Hematopoietic multipotent progenitor cell treated with erythropoietin and hydrocortisone succinate and interleukin-3 and kit ligand, for 6 days (in vitro differentiated cells): ENCODE results near the gene NMNAT3.

Experiments used
- DNase-seq: peaks from one replicate; pipeline ENCODE4 v3.0.0-alpha.2; 2015

Gene NMNAT3

DNA sequence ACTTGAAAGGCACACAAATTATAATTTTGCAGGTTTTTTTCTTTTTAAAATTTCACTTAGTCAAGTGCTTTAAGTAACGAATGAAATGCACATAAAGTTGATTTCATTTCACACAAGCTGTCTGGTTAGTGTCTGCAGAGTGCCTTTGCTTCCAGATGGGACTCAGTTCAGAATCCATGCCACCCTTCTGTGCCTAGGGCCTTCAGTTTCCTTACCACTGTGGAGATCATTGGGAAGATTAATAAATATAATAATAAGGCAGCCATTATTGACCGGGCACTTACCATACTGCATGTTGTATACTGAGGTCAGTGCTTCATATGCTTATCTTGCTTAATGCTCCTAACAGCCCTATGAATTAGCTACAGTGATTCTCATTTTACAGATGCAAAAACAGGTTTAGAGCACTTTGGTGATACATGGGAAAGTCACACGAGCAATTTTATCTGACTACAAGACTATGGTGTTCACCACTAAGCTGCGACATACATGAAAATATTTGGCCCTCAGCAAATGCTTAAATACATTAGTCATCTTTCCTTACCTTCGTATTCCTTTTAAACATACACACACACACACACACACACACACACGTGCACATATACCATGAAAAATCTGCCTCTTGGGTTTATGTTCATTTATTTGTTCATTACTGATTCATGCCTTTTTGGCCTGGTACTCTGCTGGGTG is 3.1 kb downstream of the NMNAT3 start:
- DNase-seq: peak; percentile 33

GRCh38 chr3:139672884-139673283 is 4.9 kb downstream of the NMNAT3 start:
- DNase-seq: peak; percentile 18

GRCh38 chr3:139671863-139672646 is 5.7 kb downstream of the NMNAT3 start:
- no peak for DNase-seq

DNA sequence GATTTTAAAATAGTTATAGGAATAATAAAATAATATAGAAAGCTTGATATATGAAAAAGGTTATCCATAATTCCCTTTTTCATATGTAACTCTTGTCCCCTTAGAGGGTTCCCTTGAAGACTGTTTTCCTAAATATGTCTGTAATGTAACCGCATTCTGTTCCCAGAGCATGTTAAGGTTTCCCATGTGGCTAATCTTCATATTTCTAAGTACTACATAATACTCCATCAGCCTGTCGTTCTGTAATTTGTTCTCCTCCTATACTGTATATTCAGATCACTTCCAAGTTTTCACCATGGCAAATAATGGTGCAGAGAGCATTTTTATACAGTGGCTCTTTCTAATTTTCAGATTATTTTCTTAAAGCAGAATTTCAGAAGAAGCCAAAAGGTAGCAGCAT is 6.7 kb downstream of the NMNAT3 start:
- no peak for DNase-seq

- DNase-seq: no peak
Observed at GRCh38 chr3:139670196-139670595, 7.6 kb downstream of the NMNAT3 start.

GRCh38 chr3:139668332-139668731 is 9.4 kb downstream of the NMNAT3 start:
- DNase-seq: no peak

DNA sequence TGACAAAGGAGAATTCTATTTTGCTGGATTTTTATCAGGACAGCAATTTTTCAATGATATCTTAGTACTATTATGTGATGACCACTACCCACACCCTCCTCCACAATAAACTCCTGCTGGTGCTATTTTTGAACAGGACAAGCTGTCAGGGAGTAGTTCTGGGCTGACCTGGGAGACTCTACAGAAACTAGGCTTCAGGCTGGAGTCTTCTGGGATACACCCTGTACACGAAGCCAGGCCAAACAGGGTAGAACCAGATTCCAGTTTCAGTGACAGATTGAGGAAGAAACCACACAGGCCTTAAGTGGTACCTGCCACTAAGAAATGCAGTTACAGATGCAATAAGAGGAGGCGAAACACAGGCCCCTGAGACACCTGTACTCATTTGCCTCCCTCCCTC is 12.8 kb downstream of the NMNAT3 start:
- DNase-seq: no peak

- DNase-seq: no peak
Observed at GRCh38 chr3:139660269-139660668, 17.5 kb downstream of the NMNAT3 start.

GRCh38 chr3:139659511-139659910 is 18.3 kb downstream of the NMNAT3 start:
- no peak for DNase-seq

DNA sequence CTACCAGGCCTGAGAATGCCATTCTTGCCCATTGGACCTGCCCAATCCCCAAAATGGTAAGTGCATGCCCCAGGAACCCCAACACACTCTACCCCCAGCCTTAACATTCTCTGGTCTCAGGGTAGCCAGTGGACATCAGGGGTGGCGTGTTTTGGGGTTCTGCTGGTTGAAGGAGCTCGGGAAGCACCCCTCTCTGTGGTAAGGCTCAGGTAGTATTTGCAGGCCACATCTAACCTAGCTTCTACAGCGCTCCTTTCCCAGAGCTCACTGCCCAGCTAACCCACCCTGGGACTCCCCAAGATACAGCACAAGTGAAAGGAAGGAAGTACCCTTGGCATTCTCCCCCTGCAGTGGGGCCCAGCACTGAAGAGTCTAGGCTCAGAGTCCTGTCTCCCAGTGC is 19.8 kb downstream of the NMNAT3 start:
- DNase-seq: no peak

- no peak for DNase-seq
Observed at GRCh38 chr3:139657434-139657833, 20.3 kb downstream of the NMNAT3 start.

- DNase-seq: no peak
Observed at GRCh38 chr3:139655909-139656595, 21.7 kb downstream of the NMNAT3 start.

GRCh38 chr3:139654637-139655365 is 23.0 kb downstream of the NMNAT3 start:
- no peak for DNase-seq

DNA sequence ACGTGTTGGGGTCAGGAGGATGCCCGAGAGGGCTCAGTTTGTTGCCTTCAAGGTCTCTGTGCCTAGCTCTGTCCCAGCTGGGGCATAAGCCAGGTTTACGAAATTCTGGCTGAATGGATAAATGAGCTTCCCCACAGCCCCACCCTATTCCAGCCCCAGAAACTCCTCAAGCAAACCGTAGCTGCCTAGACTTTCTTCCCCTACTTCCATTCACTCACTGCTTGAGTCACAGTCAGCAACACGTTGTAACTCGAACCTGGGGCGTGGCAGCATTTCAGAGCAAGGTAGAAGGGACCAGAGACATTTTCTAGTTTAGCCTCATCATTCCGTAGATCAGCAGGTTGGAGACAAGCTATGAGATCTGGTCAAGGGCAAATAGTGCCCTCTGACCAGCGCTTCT is 24.2 kb downstream of the NMNAT3 start:
- peak; percentile 12 for DNase-seq

DNA sequence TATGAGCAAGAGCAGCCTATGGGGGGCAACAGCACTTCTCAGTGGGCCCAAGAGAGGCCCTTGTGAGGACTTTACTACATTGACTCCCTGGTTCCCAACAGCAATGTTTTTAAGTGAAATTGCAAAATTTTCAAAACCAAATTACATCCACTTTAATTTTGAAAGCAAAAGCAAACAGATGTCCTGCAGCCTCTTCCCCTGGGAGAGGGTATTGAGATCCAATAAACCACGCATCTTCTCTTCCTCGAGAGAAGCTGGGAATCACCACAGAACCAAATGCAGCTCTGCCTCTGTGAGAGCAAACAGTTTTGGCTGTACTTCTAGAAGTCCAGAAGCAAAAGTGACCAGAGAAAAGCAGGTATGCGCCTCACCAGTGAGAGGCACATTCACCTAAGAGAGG is 25.2 kb downstream of the NMNAT3 start:
- no peak for DNase-seq

DNA sequence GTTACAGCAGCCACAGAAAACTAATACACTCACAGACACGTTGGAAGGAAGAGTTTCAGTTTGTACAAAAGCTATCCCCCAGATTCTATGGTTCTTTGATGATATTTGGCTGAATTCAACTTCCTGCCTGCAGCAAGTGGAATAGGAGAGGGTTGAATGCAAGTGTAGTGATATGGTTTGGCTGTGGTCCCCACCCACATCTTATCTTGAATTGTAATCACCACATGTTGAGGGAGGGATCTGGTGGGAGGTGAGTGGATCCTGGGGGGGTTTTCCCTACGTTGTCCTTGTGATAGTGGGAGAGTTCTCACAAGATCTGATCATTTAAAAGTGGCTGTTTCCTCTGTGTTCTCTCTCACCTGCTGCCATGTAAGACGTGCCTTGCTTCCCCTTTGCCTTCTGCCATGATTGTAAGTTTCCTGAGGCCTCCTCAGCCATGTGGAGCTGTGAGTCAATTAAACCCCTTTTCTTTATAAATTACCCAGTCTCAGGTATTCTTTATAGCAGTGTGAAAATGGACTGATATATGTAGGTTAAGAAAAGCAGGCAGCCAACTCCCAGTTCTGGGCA is 29.8 kb downstream of the NMNAT3 start:
- peak; percentile 63 for DNase-seq

DNA sequence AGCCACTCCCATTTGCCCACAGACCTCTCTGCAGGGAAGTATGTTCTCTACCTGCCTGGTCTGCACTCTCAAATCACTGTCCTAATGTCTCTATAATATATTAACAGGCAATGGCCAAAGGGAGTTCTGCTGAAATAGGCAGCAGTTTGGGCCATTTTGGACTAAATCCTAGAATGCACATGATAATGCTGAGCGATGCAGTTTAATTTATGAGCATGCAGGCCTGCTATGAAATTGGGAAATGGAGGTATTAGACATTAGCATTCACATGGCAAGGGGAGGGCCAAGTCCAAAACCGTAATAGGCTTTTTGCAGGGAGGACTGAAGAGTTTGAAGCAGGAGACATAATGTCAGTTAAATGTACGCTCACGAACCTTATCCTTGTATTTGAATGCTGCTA is 31.3 kb downstream of the NMNAT3 start:
- no peak for DNase-seq

DNA sequence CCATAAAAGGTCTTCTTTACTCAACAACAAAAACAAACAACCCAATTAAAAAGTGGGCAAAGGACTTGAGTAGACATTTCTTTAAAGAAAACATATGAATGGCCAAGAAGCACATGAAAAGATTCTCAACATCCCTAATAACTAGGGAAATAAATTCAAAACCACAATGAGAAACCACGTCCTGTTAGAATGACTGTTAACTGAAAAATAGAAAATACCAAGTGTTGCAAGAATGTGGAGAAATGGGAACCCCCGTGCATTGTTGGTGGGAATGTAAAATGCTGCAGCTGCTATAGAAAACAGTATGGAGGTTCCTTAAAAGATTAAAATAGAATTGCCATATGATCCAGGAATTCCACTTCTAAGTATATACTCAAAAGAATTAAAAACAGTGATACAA is 34.8 kb downstream of the NMNAT3 start:
- peak; percentile 30 for DNase-seq

GRCh38 chr3:139640456-139640855 is 37.3 kb downstream of the NMNAT3 start:
- DNase-seq: no peak

DNA sequence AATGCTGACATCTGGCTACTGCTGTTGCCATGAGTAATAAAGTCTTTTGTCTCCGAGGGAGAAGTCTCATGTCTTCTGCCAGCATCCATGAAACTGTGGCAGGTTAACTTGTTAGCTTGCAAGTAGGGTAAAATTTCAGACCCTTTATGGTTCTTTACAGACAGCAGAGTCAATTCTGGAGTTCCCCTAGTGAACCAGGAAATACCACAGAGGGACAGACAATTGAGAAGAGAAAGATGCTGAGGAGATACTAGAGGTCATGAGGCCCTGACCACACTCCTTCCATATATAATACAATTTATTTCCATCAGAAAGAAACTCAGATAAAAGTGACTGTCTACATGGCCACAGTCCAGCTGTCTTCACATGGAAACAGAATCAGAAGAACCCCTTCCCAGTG is 38.1 kb downstream of the NMNAT3 start:
- DNase-seq: no peak

DNA sequence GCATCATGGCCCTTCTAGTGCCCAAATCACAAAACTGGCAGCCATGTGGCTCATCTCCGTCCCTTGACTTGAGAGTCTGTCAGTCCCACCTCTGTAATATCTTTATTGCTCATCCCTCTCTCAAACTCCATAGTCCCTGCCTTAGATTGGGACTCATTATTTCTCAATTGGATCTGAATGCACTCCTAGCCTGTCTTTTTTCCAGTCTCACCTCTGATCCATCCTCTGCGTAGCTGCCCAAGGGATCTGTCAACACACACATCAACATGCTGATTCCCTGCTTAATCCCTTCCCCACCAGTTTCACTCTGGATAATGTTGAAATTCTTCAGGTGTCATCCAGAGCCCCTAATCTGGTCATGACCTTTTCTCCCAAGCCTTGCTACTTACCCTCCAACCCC is 39.3 kb downstream of the NMNAT3 start:
- no peak for DNase-seq

DNA sequence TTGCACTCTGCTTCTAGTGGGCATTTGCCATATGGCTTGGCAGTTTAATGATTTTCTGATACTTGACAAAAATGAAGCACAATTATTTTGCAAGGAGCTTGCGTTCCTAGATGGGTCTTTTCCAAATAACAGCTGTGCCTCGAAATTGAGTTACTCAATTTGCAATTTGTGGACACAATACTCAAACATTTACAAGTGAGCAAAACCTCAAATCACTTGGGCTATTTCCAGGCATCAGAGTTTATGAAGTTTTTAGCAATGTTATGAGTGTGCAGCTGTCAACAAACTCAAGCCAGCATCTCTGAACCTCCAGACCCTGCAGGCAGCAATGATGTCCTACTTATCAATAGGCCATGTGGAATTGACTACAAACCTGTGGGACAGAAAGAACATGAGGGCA is 41.3 kb downstream of the NMNAT3 start:
- no peak for DNase-seq

DNA sequence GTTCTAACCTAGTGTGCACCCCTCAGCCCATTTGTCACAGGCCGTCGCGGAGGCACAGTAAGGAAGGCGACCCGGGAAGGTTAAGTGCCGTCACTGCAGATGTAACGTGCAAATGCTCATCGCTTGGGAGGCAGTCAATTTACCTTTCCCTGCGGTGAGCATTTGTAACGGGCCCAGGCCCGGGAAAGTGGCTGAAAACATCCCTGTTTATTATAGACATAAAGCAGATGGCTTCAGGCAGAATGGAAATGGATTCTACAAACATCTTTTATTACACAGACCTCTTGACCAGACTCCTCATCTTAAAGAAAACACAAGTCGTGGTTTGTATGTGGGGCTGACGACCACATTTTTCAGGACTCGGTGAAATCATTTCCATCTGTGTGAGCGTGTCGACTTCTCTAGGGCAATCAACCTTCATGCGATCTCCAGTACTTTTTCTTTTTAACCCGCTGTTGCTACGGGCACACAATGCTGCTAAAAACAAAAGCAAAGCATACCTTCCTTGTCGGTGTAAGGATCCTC is 43.6 kb downstream of the NMNAT3 start:
- no peak for DNase-seq
